Measurements from ENCODE around the gene SLC7A11. TPM values are rescaled to one million over a fixed set of nuclear protein-coding genes. Genes with fewer than 3 reads are reported as not detected.

The SLC7A11 gene
- total RNA-seq, 1 experiment from 2014 or later = 14.0 TPM

- TF ChIP-seq CTCF (conservative IDR thresholded peaks at IDR 0.05; ENCODE audit: low read depth, low read length) (no peak), EZH2 (IDR thresholded peaks at IDR 0.05; ENCODE audit: low read length, unreplicated experiment) (no peak), EZH2phosphoT487 (IDR thresholded peaks at IDR 0.05; ENCODE audit: borderline replicate concordance, low read length) (no peak)
- Histone ChIP-seq H3K9ac (ENCODE audit: low read length) (no peak overlapping the region), H3K4me3 (ENCODE audit: low read length) (no peak overlapping the region), H3K4me2 (ENCODE audit: low read length) (no peak overlapping the region), H3K27me3 (ENCODE audit: low read length) (no peaks in the 10 kb centered on the region), H3K79me2 (ENCODE audit: low read length) (no peaks in the 10 kb centered on the region), H3K4me1 (ENCODE audit: insufficient read depth, low read length) (no peaks in the 10 kb centered on the region), H2AFZ (ENCODE audit: low read length) (no peak overlapping the region), H4K20me1 (ENCODE audit: low read length) (no peaks in the 10 kb centered on the region), H3F3A (ENCODE audit: low read length, unreplicated experiment) (no peaks in the 10 kb centered on the region), H3K27ac (ENCODE audit: low read length) (no peak overlapping the region), H3K9me2 (replicated peaks; ENCODE audit: low read length) (no peaks in the 10 kb centered on the region), H3K9me3 (ENCODE audit: low read length) (no peaks in the 10 kb centered on the region), H3K36me3 (ENCODE audit: low read depth, low read length) (no peaks in the 10 kb centered on the region)
- intact Hi-C loops (cut with micrococcal nuclease) = no loop called here
- ATAC-seq (no peak), DNase-seq (no peak)
- ChIA-PET CTCF (interaction anchor here (0.6 kb wide), 1 partner anchor 131 kb away, joined by 3 read pairs; no protein-coding TSS in a partner anchor), POLR2A (ENCODE audit: unreplicated experiment) (interaction anchor here (1.0 kb wide), 1 partner anchor 49 kb away, joined by 10 read pairs; the partner anchor contains the start of gene SLC7A11)
- BruUV-seq (replicated peaks) = no TSS peak
Observed at GRCh38 chr4:138290805-138291204, 48.7 kb upstream of the SLC7A11 start.

- H3K4me3 ChIP-seq (ENCODE audit: low read length) = no peak overlapping the region
- H3K79me2 ChIP-seq (ENCODE audit: low read length) = no peaks in the 10 kb centered on the region
- ChIA-PET POLR2A (ENCODE audit: unreplicated experiment) (interaction anchor here (0.6 kb wide), 1 partner anchor 37 kb away, joined by 5 read pairs; the partner anchor contains the start of gene SLC7A11), CTCF (no interaction called here)
- H3K4me1 ChIP-seq (ENCODE audit: insufficient read depth, low read length) = peaks cover 28% of the 10 kb centered on the region
- H3K27ac ChIP-seq (ENCODE audit: low read length) = peak overlapping the region; percentile 12; the same call in 1 of the 2 replicates
- H3K4me2 ChIP-seq (ENCODE audit: low read length) = no peak overlapping the region; the same call in 1 of the 2 replicates
- no peak overlapping the region for H2AFZ ChIP-seq (ENCODE audit: low read length)
- no peaks in the 10 kb centered on the region for H3K9me3 ChIP-seq (ENCODE audit: low read length)
- no peaks in the 10 kb centered on the region for H3K9me2 ChIP-seq (replicated peaks; ENCODE audit: low read length)
- no peaks in the 10 kb centered on the region for H4K20me1 ChIP-seq (ENCODE audit: low read length)
- no peaks in the 10 kb centered on the region for H3K27me3 ChIP-seq (ENCODE audit: low read length)
- intact Hi-C loops (cut with micrococcal nuclease) = no loop called here
- no TSS peak for BruUV-seq (replicated peaks)
- H3K36me3 ChIP-seq (ENCODE audit: low read depth, low read length) = no peaks in the 10 kb centered on the region
- peak; percentile 45 for DNase-seq
- no peak overlapping the region for H3K9ac ChIP-seq (ENCODE audit: low read length)
- no peaks in the 10 kb centered on the region for H3F3A ChIP-seq (ENCODE audit: low read length, unreplicated experiment)
- ATAC-seq = peak; percentile 77
- TF ChIP-seq CTCF (conservative IDR thresholded peaks at IDR 0.05; ENCODE audit: low read depth, low read length) (no peak), EZH2 (IDR thresholded peaks at IDR 0.05; ENCODE audit: low read length, unreplicated experiment) (no peak), EZH2phosphoT487 (IDR thresholded peaks at IDR 0.05; ENCODE audit: borderline replicate concordance, low read length) (no peak)
Observed at GRCh38 chr4:138279286-138279685, 37.1 kb upstream of the SLC7A11 start.

GRCh38 chr4:138277133-138277532 lies 35.0 kb upstream of the SLC7A11 start:
- no TSS peak for BruUV-seq (replicated peaks)
- Histone ChIP-seq H3K9me3 (ENCODE audit: low read length) (no peaks in the 10 kb centered on the region), H3K4me2 (ENCODE audit: low read length) (no peak overlapping the region), H3F3A (ENCODE audit: low read length, unreplicated experiment) (no peaks in the 10 kb centered on the region), H3K4me1 (ENCODE audit: insufficient read depth, low read length) (peaks cover 42% of the 10 kb centered on the region), H3K4me3 (ENCODE audit: low read length) (no peak overlapping the region), H3K27me3 (ENCODE audit: low read length) (no peaks in the 10 kb centered on the region), H3K9ac (ENCODE audit: low read length) (no peak overlapping the region), H3K79me2 (ENCODE audit: low read length) (no peaks in the 10 kb centered on the region), H3K36me3 (ENCODE audit: low read depth, low read length) (no peaks in the 10 kb centered on the region), H4K20me1 (ENCODE audit: low read length) (no peaks in the 10 kb centered on the region), H2AFZ (ENCODE audit: low read length) (no peak overlapping the region), H3K27ac (ENCODE audit: low read length) (no peak overlapping the region), H3K9me2 (replicated peaks; ENCODE audit: low read length) (no peaks in the 10 kb centered on the region)
- intact Hi-C loops (cut with micrococcal nuclease) = loop anchor here (2.0 kb wide), 1 partner anchor 14 kb away; no protein-coding TSS in a partner anchor
- ChIA-PET POLR2A (ENCODE audit: unreplicated experiment) (no interaction called here), CTCF (no interaction called here)
- TF ChIP-seq CTCF (conservative IDR thresholded peaks at IDR 0.05; ENCODE audit: low read depth, low read length) (no peak), EZH2phosphoT487 (IDR thresholded peaks at IDR 0.05; ENCODE audit: borderline replicate concordance, low read length) (no peak), EZH2 (IDR thresholded peaks at IDR 0.05; ENCODE audit: low read length, unreplicated experiment) (no peak)
- no peak for ATAC-seq
- DNase-seq = no peak

Measured in PC-3 (cell line).